Coronary artery (tissue), 2 donors: ENCODE results near the gene GSTO1.

Source experiments
- DNase-seq: peaks from one replicate; pipeline ENCODE4 v3.0.0-alpha.2; 2017; ENCODE audit warnings: low spot score
- H3K27ac ChIP-seq, 2 donors: fragments of 200-600 bp; sonication (generic); one replicate each; pipeline ENCODE4 v1.5.1; 2016 to 2019
- H3K4me3 ChIP-seq: fragments of 200-600 bp; sonication (generic); 2 replicates; pipeline ENCODE4 v1.5.1; 2016; ENCODE audit warnings: mild to moderate bottlenecking, moderate library complexity
- CTCF ChIP-seq: fragments of 200-600 bp; sonication (generic); IDR thresholded peaks from one replicate; pipeline ENCODE4 v1.5.1; 2019; ENCODE audit warnings: antibody characterized with exemption

Gene GSTO1

DNA sequence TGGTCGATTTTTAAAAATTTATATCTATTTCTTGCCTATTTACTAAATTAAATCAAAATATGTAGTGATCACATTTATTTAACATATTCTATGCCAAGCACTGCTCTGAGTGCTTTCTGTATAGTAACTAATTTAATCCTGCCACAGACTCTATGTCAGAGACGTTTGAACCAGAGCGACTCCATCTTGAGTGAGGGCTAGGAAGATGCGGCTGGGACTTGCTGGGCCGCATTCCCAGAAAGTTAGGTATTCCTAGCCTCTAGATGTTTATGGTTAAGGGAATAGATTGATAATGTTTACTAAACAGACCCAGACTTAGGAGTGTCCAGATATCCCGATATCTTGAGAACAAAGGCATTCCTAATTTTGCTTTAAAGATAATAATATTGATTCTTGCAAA lies 3.2 kb upstream of the GSTO1 start:
- DNase-seq: no peak
- no peak overlapping the region for H3K27ac ChIP-seq
- TF ChIP-seq CTCF: no peak
- no peak overlapping the region for H3K4me3 ChIP-seq

- no peak for DNase-seq
- Histone ChIP-seq H3K27ac (no peak overlapping the region), H3K4me3 (no peak overlapping the region)
- TF ChIP-seq CTCF: no peak
Observed at GRCh38 chr10:104252368-104252767, 2.3 kb upstream of the GSTO1 start.

DNA sequence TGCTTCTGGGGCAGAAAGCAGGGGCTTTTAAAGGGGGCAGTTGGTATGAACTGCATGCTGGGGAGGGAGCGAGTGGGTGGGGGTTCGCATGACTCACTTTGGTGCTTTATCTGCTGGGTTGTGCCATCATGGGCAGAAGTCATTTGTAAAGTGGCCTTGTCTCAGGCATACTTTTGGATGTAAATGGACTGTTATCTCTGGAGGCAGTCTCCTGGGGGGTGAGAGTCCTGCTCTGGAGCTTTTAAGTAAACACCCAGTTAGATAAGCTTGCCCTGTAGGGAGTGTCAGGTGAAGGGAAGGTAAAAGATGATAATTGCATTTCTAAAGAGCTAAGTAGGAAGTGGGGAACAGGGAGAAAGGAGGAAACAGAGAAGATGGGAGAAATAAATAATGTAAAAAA lies 1.6 kb upstream of the GSTO1 start:
- no peak overlapping the region for H3K4me3 ChIP-seq
- no peak for TF ChIP-seq CTCF
- no peak for DNase-seq
- H3K27ac ChIP-seq: no peak overlapping the region

DNA sequence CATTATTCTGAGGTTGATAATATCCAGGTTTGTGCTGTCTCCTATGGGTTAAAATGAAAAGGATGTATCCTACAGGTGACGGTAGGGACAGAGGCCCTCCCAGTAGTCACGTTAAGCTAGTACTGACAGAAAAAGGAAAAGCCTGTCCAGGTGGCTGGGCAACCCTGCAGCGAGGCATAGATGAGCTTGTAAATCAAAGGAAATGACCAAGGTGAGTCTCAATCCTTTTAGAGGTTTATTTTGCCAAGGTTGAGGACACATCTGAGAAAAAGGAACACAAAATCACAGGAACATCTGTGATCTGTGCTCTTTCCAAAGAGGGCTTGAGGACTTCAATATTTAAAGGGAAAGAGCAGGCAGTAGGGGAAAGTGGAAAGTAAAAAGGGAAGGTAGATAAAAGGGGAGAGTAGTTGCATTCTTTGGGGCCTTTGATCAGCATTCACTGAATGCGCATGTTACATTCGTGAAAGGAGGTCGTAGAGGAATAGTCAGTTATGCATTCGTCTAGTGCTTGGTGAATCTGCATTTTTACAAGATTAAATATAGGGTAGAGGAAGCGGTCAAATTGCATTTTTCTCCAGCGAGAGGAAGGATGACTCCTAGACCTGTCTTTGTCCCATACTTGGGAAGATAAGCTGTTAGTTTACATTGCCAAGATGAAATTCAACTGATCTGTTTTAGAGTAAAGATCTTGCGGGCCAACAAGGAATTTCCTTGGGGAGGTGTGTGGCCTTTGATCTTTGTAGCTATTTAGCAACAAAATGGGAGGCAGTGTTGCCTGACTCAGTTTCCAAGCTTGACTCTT lies 884 bp upstream of the GSTO1 start:
- Histone ChIP-seq H3K4me3 (peak overlapping the region; percentile 97), H3K27ac (peak overlapping the region; percentile 95 to 100)
- no peak for TF ChIP-seq CTCF
- no peak for DNase-seq

GRCh38 chr10:104255311-104255981 lies 754 bp downstream of the GSTO1 start:
- Histone ChIP-seq H3K27ac (peak overlapping the region; percentile 95 to 100), H3K4me3 (peak overlapping the region; percentile 97)
- no peak for DNase-seq
- no peak for TF ChIP-seq CTCF

DNA sequence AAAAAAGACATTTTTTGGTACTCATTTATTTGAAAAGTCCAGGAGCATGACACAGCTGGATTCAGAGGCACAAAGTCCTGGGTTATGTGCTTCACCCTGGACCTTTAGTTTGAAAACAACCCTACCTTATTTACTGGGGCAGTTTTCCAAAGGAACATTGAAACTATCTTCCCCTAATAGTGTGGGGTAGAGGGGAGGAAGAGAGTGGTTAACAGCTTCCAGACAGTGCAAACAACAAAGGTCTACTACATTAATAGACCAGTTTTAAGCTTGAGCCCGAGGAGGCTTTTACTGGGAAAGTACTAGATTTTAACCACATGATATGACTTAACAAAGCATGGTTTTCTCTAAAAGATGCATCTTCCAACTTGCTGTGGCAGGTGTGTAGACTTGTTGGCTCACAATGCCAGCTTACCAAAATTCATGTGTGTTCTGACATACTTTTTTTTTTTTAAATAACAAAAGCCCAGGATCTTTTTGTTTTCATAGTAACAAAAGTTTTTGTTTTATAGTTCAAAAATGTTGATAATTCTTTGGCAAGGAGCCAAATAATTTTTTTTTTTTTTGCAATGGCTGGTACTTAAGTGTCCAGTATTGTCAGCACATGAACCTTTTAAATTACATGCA lies 1.8 kb downstream of the GSTO1 start:
- no peak for DNase-seq
- TF ChIP-seq CTCF: no peak
- peak overlapping the region; percentile 95 to 100 for H3K27ac ChIP-seq
- H3K4me3 ChIP-seq: peak overlapping the region; percentile 97
